Ascending aorta (tissue), 2 donors: ENCODE results near the gene C4orf50. TPM values are rescaled to one million over a fixed set of nuclear protein-coding genes. Genes with fewer than 3 reads are reported as not detected.

Source experiments
- DNase-seq, 2 donors: peaks; one replicate each; pipeline ENCODE4 v3.0.0-alpha.2; 2019; ENCODE audit warnings: low spot score in 2 of 2
- H3K27ac ChIP-seq, 2 donors: fragments of 200-600 bp; sonication (generic); one replicate each; pipeline ENCODE4 v1.5.1; 2016 to 2017; ENCODE audit warnings: mild to moderate bottlenecking in 1 of 2
- H3K27me3 ChIP-seq: fragments of 200-600 bp; sonication (generic); one replicate; pipeline ENCODE4 v1.5.1; 2017
- H3K36me3 ChIP-seq, 2 donors: fragments of 200-600 bp; sonication (generic); one replicate each; pipeline ENCODE4 v1.5.1; 2016
- H3K4me1 ChIP-seq, 2 donors: fragments of 200-600 bp; sonication (generic); one replicate each; pipeline ENCODE4 v1.5.1; 2016 to 2017; ENCODE audit warnings: mild to moderate bottlenecking in 1 of 2
- H3K4me3 ChIP-seq, 2 donors: fragments of 200-600 bp; sonication (generic); one replicate each; pipeline ENCODE4 v1.5.1; 2016 to 2017; ENCODE audit warnings: mild to moderate bottlenecking in 1 of 2
- H3K9me3 ChIP-seq, 2 donors: fragments of 200-600 bp; sonication (generic); one replicate each; pipeline ENCODE4 v1.5.1; 2016
- intact Hi-C: fragments of 100-400 bp; cut with DNase I; formaldehyde crosslinking; loops from one replicate; pipeline ENCODE4 v1.15.1; 2023
- total RNA-seq: library from RNA; depleted of rRNA; stranded (reverse); fragments of >200 nt; gene quantifications from one replicate; pipeline ENCODE4 v1.1.0, GENCODE V29; 2016
- TF ChIP-seq, protein P1 (sequence below), 3 experiments: fragments of 200-600 bp in 2 of 3; fragments of 450-650 bp in 1 of 3; sonication (generic) in 2 of 3; IDR thresholded peaks; one replicate each; pipeline ENCODE4 v1.5.1; 2016 to 2019; ENCODE audit warnings: antibody characterized with exemption in 3 of 3, mild to moderate bottlenecking in 1 of 3, moderate library complexity in 1 of 3

Gene C4orf50
- total RNA-seq, 1 donor from 2014 or later: not detected

DNA sequence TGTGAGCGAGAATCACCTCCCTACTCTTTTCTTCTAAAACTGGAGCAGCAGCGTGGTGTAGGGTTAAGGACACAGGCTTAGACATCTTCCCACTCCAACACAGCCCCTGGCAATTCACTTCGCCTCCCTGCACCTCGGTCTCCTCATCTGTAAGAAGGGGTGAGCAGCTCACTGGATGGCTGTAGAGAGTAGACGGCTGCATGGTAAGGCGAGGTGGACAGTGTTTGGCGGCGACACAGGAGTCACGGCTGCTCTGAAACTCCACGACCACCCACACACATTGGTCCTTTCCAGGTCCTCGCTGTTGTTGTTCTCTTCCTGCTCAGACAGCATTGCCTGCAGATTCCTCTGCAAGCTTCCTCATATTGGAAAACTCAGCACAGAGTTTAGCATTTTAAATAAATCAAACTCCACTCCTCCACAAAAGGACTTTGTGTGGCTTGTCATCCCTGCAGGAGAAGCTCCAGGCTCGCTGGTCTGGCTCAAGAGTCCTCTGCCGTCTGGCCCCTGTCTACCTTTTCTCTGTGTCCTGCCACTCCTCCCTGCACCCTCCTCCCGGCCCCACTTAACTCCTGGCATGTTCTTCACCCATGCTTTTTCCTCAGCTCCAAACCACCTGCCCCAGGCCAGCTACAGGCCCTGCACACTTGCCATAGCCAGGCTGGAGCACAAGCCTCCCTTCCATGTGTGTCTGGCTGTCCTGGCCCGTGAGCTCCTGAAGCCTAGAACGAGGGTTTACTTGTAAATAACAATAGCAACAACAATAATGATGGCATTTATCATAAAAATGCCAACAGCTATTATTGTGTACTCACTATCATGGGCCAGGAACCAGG, 84.0 kb downstream of the C4orf50 start:
- H3K4me1 ChIP-seq: no peaks in the 10 kb centered on the region
- no peaks in the 10 kb centered on the region for H3K36me3 ChIP-seq
- H3K27ac ChIP-seq: no peak overlapping the region
- TF ChIP-seq, protein P1, sequence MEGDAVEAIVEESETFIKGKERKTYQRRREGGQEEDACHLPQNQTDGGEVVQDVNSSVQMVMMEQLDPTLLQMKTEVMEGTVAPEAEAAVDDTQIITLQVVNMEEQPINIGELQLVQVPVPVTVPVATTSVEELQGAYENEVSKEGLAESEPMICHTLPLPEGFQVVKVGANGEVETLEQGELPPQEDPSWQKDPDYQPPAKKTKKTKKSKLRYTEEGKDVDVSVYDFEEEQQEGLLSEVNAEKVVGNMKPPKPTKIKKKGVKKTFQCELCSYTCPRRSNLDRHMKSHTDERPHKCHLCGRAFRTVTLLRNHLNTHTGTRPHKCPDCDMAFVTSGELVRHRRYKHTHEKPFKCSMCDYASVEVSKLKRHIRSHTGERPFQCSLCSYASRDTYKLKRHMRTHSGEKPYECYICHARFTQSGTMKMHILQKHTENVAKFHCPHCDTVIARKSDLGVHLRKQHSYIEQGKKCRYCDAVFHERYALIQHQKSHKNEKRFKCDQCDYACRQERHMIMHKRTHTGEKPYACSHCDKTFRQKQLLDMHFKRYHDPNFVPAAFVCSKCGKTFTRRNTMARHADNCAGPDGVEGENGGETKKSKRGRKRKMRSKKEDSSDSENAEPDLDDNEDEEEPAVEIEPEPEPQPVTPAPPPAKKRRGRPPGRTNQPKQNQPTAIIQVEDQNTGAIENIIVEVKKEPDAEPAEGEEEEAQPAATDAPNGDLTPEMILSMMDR (IDR thresholded peaks at IDR 0.05): no peak
- intact Hi-C loops: no loop called here
- peak in 1 of 2 donors; percentile 15 for DNase-seq
- no peak overlapping the region for H3K4me3 ChIP-seq
- no peaks in the 10 kb centered on the region for H3K27me3 ChIP-seq
- no peaks in the 10 kb centered on the region for H3K9me3 ChIP-seq

DNA sequence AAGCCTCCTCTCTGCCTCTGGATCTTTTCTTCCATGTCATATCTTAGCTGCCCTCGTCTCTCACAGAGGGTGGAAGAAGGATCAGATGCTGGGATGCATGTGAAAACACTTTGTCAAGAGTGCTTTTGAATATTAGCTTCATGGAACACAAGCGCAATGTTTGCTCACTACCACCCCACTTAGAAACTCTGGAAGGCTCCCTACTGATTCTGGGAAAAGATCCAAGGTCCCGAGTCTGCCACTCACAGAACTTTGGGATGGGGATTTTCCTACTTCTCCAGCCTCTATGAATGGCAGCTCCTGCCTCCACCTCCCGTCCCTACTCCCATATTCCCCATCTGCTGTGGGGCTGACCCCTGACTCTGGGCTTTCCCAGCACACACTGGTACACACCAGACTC, 85.1 kb downstream of the C4orf50 start:
- no peaks in the 10 kb centered on the region for H3K4me1 ChIP-seq
- no peak overlapping the region for H3K4me3 ChIP-seq
- peak in 1 of 2 donors; percentile 9 for DNase-seq
- TF ChIP-seq, protein P1 (IDR thresholded peaks at IDR 0.05): no peak
- no peak overlapping the region for H3K27ac ChIP-seq
- no peaks in the 10 kb centered on the region for H3K27me3 ChIP-seq
- H3K36me3 ChIP-seq: no peaks in the 10 kb centered on the region
- no peaks in the 10 kb centered on the region for H3K9me3 ChIP-seq
- intact Hi-C loops: no loop called here

DNA sequence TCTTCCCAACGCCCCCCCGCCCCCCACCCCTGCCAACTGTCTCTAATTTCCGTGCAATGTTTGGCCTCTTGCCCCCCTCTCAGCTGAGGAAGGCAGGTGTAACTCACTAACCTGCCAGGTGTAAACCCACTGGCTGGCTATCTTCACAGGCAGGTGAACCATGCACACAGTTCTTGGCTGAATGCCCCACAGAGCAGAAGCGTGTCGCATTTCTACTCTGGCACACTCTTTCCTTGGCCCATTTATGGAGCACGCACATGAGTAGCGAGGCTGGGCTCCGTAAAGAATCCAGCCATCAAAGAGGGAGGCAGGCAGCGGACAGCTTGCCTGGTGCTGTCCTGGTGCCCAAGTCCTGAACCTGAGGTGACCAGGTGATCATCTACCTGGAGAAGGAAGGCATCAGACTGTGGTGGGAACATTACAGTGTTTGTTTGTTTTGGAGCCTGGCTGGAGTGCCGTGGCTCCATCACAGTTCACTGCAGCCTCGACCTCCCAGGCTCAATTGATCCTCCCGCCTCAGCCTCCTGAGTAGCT, 86.1 kb downstream of the C4orf50 start:
- H3K27ac ChIP-seq: no peak overlapping the region
- peak in 1 of 2 donors; percentile 25 for DNase-seq
- no peak overlapping the region for H3K4me3 ChIP-seq
- H3K36me3 ChIP-seq: no peaks in the 10 kb centered on the region
- intact Hi-C loops: no loop called here
- no peaks in the 10 kb centered on the region for H3K27me3 ChIP-seq
- H3K4me1 ChIP-seq: no peaks in the 10 kb centered on the region
- TF ChIP-seq, protein P1 (IDR thresholded peaks at IDR 0.05): no peak
- H3K9me3 ChIP-seq: no peaks in the 10 kb centered on the region

DNA sequence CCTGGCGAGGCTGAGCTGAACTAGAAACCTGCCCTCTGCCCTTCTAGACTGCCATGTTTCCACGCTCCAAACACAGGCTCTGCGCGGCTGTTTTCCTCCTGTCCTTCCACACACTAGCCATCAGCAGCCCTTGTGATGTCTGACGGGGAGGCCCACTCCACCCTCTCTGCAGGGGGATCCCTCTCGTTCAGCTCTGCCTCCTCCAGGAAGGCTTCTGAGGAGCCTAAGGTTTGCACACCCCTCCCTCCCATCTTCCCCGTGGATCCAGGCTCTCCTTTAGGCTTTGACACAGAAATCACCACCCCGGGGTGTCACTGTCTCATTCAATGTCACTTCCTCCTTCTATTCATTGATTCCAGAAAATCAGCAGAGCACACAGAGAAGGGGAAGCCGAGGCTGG, 86.7 kb downstream of the C4orf50 start:
- Histone ChIP-seq H3K36me3 (no peaks in the 10 kb centered on the region), H3K27ac (no peak overlapping the region), H3K9me3 (no peaks in the 10 kb centered on the region), H3K27me3 (no peaks in the 10 kb centered on the region), H3K4me3 (no peak overlapping the region), H3K4me1 (no peaks in the 10 kb centered on the region)
- TF ChIP-seq, protein P1 (IDR thresholded peaks at IDR 0.05): no peak
- peak in 1 of 2 donors; percentile 22 for DNase-seq
- intact Hi-C loops: no loop called here

DNA sequence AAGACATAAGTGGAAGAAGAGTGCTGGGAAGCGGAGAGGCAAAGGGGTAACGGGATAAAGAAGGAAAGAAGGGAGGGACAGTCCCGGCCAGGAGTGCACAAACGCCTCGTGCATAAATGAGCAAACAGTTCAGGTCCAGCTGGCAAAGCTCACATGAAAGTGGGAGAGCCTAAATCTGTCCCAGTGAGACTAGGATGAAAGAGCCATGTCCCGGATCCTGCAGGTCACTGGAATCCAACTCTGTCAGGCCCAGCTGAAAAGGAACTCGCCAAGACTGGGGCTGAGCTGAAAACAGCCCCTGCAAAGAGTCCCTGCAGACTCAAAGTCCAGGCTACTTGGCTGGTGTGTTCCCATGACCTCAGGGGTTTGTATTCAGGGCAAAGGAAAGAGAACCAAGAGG, 87.4 kb downstream of the C4orf50 start:
- H3K27me3 ChIP-seq: no peaks in the 10 kb centered on the region
- peak in 1 of 2 donors; percentile 25 for DNase-seq
- no peak overlapping the region for H3K4me3 ChIP-seq
- no peaks in the 10 kb centered on the region for H3K4me1 ChIP-seq
- H3K9me3 ChIP-seq: no peaks in the 10 kb centered on the region
- intact Hi-C loops: no loop called here
- TF ChIP-seq, protein P1 (IDR thresholded peaks at IDR 0.05): no peak
- no peak overlapping the region for H3K27ac ChIP-seq
- no peaks in the 10 kb centered on the region for H3K36me3 ChIP-seq
